ENCODE measurements around the gene FBXO31.

DNA sequence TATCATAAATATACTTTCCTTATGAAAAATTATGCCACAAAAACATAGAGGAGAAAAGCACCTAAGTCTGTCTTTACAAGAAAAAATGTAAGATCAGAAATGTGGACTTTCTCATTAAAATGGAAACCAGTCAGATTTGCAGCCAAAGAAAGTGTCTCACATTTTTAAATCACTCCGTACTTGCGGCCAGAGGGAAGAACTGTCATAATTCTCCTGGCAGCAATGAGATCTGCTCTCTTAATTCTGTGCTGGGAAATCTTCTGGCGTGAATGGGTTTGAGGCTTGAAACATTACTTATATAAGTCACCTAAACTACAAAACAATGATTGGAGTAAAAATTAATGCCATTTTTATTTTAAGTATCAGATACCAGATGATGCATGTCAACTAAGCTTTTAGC, 77.1 kb downstream of the FBXO31 start:
- TF ChIP-seq ATM (IDR thresholded peaks at IDR 0.05; ENCODE audit: borderline replicate concordance) (no peak), GTF3A (CRISPR knock-in tag; conservative IDR thresholded peaks at IDR 0.05) (no peak), POLR2A (IDR thresholded peaks at IDR 0.05; ENCODE audit: insufficient read depth in 1 of 2, low read depth in 2 of 2, low read length in 2 of 2) (no peak), CREM (IDR thresholded peaks at IDR 0.05) (no peak), CREM (CRISPR knock-in tag; IDR thresholded peaks at IDR 0.05) (no peak)
- TF ChIP-seq, protein P1, sequence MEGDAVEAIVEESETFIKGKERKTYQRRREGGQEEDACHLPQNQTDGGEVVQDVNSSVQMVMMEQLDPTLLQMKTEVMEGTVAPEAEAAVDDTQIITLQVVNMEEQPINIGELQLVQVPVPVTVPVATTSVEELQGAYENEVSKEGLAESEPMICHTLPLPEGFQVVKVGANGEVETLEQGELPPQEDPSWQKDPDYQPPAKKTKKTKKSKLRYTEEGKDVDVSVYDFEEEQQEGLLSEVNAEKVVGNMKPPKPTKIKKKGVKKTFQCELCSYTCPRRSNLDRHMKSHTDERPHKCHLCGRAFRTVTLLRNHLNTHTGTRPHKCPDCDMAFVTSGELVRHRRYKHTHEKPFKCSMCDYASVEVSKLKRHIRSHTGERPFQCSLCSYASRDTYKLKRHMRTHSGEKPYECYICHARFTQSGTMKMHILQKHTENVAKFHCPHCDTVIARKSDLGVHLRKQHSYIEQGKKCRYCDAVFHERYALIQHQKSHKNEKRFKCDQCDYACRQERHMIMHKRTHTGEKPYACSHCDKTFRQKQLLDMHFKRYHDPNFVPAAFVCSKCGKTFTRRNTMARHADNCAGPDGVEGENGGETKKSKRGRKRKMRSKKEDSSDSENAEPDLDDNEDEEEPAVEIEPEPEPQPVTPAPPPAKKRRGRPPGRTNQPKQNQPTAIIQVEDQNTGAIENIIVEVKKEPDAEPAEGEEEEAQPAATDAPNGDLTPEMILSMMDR (CRISPR knock-in tag; IDR thresholded peaks at IDR 0.05): no peak

Measured in HepG2 (cell line).